NB4 (cell line): ENCODE measurements around the gene KRCC1.

Experiments used
- CTCF ChIP-seq: IDR thresholded peaks from one replicate; pipeline ENCODE4 v1.5.1; 2012; ENCODE audit warnings: low read depth, low read length
- MAX ChIP-seq: IDR thresholded peaks from 2 replicates; pipeline ENCODE4 v1.6.1; 2011; ENCODE audit warnings: low read depth, low read length
- POLR2A ChIP-seq: IDR thresholded peaks from 2 replicates; pipeline ENCODE4 v1.6.1; 2011; ENCODE audit warnings: mild to moderate bottlenecking; ENCODE audit not compliant: insufficient read length; ENCODE audit errors: extremely low read depth

DNA sequence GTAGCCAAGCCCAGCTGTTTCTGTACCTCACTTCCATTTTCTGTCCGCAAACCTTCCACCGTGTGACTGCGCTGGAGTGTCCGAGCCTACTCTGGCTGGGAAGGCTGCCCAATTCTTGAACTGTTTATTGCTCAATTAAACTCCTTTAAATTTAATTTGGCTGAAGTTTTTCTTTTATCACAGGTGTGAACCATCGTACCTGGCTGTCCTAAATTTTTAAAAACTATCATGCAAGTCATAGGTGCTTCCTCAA lies 33.0 kb downstream of the KRCC1 start:
- TF ChIP-seq CTCF = no peak
- TF ChIP-seq POLR2A = no peak
- no peak for TF ChIP-seq MAX
